DMS153 (cell line): ENCODE results near the gene AKR7A3.
A peak's percentile ranks its signal among the peaks of the same experiment; 100 is the strongest.
"Not testable (repeated sequence)": the region's sequence is repeated elsewhere in the genome, so short reads cannot be mapped to it uniquely, and the experiment has no call there.

ENCODE experiments used
- DNase-seq: peaks from one replicate; lab custom pipeline; 2025; lab: John Stamatoyannopoulos, UW

The AKR7A3 gene

GRCh38 chr1:19287436-19288185 lies 959 bp downstream of the AKR7A3 start:
- DNase-seq = no peak

GRCh38 chr1:19285807-19286206 lies 2.8 kb downstream of the AKR7A3 start:
- DNase-seq = not testable (repeated sequence)

- not testable (repeated sequence) for DNase-seq
Observed at GRCh38 chr1:19285366-19285765, 3.2 kb downstream of the AKR7A3 start.

DNA sequence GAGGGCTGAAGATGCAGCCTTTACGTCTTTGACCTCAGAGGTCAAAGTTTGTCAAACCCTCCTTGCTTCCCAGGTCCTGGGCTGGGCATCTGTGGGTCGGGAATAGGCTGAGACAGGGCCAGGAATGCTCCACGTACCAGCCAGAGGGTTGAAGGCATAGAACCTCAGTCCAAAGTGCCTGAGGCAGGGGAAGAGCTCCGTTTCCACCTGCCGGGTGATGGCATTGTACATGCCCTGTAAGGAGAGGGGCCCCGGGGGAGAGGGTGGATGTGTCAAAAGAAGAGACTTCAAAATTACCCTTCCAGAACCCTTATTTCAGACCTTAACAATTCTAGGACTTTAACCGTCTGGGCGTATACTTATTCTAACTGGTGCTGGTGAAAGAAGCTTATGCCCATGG lies 3.7 kb downstream of the AKR7A3 start:
- DNase-seq = no peak

GRCh38 chr1:19283891-19284290 lies 4.7 kb downstream of the AKR7A3 start:
- DNase-seq = no peak

DNA sequence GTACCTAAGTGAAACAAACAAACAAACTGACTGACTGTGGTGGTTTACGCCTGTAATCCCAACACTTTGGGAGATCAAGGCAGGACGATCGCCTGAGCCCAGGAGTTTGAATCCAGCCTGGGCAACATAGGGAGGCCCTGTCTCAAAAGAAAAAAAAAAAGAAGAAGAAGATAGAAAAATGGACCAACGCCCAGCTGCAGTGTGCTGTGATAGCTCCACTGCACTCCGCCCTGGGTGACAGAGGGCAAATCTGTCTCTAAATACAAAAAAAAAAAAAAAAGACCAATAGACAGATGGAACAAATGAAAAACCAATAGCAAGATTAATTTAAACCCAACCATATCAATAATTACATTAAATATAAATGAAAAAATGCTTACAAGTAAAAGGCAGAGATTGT lies 13.9 kb downstream of the AKR7A3 start:
- DNase-seq = no peak

DNA sequence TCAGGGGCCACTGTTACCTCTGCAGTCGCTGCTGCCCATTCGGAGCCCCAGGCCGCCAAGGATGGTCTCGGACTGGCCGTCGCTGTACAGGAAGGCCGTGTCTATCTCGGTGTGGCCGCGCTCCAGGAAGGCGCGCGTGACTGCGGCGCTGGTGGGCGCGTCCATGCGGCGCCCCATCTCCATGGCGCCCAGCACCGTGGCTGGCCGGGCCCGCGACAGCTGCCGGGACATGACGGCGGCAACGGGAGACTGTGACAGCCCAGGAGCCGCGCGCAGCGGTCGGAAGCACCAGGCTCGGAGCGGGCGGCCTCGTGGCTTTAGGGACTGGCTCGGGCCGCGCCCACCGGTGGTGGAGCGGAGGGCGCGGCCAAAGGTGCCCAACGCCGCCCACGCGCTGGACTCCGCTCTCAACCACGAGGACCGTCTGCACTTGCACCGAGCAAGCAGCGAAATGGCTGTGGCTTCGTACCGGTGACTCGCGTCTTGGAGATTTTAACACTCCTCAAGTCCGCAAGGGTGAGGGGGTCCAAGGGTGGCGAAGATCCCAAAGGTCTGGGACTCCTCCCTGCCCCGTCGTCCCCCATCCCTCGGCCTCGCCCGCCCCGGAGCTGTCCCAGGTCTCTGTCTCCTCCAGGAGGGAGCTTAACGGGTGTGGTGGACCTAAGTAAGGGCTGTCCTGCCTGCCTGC lies 14.6 kb downstream of the AKR7A3 start:
- DNase-seq = not testable (repeated sequence)

GRCh38 chr1:19273106-19273843 lies 15.3 kb downstream of the AKR7A3 start:
- no peak for DNase-seq

DNA sequence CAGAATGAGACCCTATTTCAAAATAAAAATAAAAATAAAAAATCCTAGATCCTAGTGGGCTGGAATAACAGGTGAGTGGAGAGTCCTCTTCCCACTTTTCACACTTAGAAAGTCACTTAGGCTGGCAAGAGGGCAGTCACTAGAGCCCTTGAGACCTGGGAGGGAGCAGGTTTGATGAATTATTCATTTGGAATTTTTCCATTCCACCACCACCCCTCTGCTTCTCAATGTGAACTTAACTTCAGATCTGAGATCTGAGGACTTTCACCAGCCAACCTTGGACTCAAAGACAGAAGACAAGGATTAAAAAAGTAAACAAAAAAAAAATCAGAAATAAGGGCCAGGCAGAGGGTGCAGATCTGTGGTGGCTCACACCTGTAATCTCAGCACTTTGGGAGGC lies 16.5 kb downstream of the AKR7A3 start:
- no peak for DNase-seq

GRCh38 chr1:19270343-19270730 lies 18.2 kb downstream of the AKR7A3 start:
- DNase-seq = not testable (repeated sequence)

GRCh38 chr1:19269427-19270342 lies 18.9 kb downstream of the AKR7A3 start:
- not testable (repeated sequence) for DNase-seq

GRCh38 chr1:19268445-19268844 lies 20.1 kb downstream of the AKR7A3 start:
- no peak for DNase-seq

DNA sequence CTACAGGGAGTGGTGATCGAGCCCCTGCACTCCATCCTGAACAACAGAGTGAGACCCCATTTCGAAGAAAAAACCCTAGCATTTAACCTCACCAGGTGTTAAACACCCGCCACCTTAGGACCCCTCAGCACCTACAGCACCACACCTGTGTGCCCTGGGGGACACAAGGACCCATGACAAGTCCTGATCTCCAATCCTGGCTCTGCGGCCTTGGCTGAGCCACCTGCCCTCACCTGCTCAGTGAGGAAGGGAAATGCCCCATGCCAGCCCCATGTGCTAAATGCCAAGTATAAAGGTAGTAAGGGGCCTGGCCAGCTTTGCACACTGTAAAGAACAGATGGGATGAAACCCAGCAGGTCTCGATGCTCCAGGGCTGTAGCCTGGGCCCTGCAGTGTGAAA lies 25.8 kb downstream of the AKR7A3 start:
- no peak for DNase-seq

DNA sequence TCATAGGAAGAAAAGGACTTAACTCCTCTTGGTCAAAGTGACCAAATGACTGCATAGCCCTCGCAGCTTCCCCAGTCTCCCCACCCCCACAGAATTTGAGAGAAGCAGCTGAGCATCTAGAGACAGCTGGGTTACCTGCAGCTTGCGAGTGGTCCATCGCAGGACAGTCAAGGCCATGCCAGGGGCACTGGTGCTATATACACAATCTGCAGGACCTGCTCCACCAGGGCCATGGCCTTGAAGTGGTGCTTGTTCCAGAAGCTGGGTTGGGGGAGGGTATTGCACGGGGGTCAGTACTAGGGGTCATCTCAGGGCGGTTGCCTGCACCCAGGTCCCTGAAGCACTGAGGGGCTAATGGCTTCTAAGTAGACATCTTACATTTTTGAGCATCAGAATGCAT lies 26.5 kb downstream of the AKR7A3 start:
- DNase-seq = no peak

- DNase-seq = peak; percentile 72
Observed at GRCh38 chr1:19260211-19261138, 28.1 kb downstream of the AKR7A3 start.

DNA sequence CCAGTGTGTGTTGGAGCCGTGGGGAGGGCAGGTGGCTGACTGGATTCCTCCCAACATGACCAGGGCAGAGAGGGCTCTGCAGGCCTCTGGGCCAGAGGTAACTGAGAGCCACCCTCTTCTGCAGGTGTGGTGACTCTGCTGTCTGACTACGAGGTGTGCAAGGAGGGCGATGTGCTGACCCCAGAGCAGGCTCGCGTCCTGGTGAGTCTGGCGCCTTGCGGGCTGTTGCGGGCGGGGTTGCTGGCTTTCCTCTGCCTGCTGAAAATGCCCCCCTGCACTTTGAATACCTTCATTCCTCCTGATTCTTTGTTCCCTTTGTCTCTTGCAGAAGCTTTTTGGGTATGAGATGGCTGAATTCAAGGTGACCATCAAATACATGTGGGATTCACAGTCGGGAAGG lies 30.2 kb downstream of the AKR7A3 start:
- no peak for DNase-seq

GRCh38 chr1:19257178-19257914 lies 31.2 kb downstream of the AKR7A3 start:
- no peak for DNase-seq

DNA sequence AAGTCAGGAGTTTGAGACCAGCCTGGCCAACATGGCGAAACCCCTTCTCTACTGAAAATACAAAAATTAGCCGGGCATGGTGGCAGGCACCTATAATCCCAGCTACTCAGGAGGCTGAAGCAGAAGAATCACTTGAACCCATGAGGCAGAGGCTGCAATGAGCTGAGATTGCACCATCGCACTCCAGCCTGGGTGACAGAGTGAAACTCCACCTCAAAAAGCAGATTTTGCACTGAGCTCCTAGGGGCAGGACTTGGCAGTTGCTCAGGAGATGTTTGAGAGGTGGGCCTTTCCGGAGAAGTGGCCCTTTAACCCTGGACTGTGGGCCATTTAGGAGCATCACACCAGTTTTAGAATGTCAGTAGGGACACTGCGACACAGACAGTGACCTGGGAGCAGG lies 32.3 kb downstream of the AKR7A3 start:
- not testable (repeated sequence) for DNase-seq

DNA sequence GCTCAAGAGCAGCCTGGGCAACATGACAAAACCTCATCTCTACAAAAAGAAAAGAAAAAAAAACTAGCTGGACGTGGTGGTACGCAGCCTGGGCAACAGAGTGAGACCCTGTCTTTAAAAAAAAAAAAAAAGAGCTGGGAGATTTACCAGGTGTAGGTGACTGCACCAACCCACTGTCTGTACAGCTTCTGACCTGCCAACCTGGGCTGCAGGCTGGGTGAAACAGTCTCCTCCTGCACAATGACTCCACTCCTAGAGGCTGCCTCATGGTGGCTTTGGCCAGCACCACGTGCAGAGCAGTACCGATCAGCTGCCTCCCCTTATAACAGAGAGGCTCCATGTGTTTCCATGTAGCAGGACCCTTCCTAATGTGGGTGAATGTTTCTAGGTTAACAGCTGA lies 33.3 kb downstream of the AKR7A3 start:
- no peak for DNase-seq

DNA sequence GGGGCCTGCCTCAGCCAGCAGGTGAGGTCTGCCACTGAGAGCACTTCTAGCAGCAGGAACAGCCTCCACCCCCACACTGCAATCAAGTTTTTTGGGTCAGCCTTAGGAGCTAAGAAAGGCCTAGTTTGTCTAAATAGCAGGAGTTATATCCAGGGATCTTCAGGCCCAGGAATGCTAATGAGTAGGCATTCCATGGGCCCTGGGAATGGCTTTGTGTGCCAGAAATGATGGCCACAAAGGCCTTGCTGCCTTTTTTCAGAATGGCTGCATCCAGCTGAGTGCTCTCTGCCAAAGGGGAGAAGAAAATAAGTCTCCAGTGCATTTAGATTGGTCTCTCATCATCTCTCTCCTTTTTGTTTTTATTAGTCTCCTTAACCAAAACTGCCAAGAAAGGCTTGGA lies 34.2 kb downstream of the AKR7A3 start:
- no peak for DNase-seq
